ENCODE data around the gene VSIG1.

The VSIG1 gene

DNA sequence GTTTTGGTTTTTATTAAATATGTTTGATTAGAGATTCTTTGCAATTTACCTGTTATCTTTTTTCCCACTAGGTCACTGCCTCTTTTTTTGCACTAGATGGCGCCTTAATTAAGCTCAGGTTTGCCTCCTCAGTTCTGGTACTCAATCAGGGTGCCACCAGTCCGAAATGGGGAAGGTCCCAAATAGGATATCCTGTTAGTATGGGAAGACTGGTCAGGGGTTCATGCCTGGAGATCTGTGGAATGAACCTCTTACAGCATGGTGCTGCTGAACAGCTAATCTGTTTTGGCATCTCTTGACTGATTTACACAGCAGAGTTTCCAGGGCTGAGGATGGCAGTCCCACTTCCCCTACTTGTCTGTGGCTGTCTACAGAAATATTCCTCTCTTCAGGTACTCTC is 24.2 kb upstream of the VSIG1 start:
- DNase-seq (ENCODE audit: low read depth) = peak; percentile 26
- TF ChIP-seq CTCF (conservative IDR thresholded peaks at IDR 0.05; ENCODE audit: control insufficient read depth, insufficient read depth, low read depth, low read length) = peak; percentile 55
- no peak overlapping the region for H3K4me3 ChIP-seq (ENCODE audit: control insufficient read depth, low read depth, low read length)

DNA sequence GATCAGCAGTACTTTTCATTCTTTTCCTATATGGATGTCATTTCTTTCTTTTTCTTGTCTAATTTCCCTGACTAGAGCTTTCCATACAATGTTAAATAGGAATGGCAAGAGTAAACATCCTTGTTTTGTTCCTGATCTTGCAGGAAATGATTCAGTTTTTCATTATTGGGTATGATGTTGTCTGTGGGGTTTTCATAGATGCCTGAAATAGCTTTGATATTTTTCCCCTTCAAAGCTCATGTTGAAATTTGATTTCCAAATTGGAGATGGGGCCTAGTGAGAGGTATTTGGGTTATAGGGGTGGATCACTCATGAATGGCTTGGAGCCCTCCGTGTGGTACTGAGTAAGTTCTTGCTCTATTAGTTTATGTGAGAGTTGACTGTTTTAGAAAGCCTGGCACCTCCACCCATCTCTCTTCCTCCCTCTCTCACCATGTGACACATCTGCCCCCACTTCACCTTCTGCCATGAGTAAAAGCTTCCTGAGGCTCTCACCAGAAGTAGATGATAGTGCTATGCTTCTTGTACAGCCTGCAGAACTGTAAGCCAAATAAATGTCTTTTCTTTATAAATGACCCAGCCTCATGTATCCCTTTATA is 22.3 kb upstream of the VSIG1 start:
- no peak overlapping the region for H3K4me3 ChIP-seq (ENCODE audit: control insufficient read depth, low read depth, low read length)
- no peak for TF ChIP-seq CTCF (conservative IDR thresholded peaks at IDR 0.05; ENCODE audit: control insufficient read depth, insufficient read depth, low read depth, low read length)
- peak; percentile 8 for DNase-seq (ENCODE audit: low read depth)

DNA sequence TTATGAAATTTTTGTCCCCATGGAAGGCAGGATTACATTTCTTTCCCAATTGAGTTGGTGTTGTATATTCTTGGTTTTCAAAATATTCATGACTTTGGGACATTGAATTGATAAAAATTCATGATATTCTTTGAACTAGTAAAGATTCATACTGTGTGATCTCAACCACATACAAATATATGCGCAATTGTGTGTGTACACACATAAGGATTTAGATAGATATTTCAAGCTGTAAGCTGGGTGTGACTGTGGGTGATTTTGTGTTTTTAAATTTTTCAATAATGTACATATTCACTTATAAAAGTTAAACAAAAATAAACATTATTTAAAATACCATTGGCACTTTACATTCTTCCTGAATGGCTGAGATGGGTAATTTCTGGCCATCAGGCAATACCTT is 19.5 kb upstream of the VSIG1 start:
- DNase-seq (ENCODE audit: low read depth) = no peak
- no peak overlapping the region for H3K4me3 ChIP-seq (ENCODE audit: control insufficient read depth, low read depth, low read length)
- TF ChIP-seq CTCF (conservative IDR thresholded peaks at IDR 0.05; ENCODE audit: control insufficient read depth, insufficient read depth, low read depth, low read length) = no peak

- no peak for DNase-seq (ENCODE audit: low read depth)
- TF ChIP-seq CTCF (conservative IDR thresholded peaks at IDR 0.05; ENCODE audit: control insufficient read depth, insufficient read depth, low read depth, low read length) = no peak
- no peak overlapping the region for H3K4me3 ChIP-seq (ENCODE audit: control insufficient read depth, low read depth, low read length)
Measured at GRCh38 chrX:108025954-108026600, 18.8 kb upstream of the VSIG1 start.

DNA sequence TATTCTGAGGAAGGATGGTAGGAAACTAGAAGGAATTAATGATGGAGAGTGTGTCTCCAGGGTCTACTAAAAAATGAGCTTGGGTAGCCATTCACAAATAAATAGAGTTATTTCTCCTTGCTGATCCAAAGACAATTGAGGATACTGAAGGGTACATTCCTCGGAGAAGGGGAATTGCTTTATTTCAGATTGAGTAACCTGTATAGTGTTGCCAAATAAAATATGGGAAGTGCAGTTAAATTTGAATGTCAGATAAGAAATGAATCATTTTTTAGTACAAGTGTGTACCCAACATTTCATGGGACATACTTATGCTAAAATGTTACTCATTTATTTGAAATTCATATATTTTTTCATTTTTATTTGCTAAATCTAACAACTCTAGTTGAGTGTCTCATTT is 16.0 kb upstream of the VSIG1 start:
- H3K4me3 ChIP-seq (ENCODE audit: control insufficient read depth, low read depth, low read length) = no peak overlapping the region
- TF ChIP-seq CTCF (conservative IDR thresholded peaks at IDR 0.05; ENCODE audit: control insufficient read depth, insufficient read depth, low read depth, low read length) = no peak
- no peak for DNase-seq (ENCODE audit: low read depth)

- H3K4me3 ChIP-seq (ENCODE audit: control insufficient read depth, low read depth, low read length) = no peak overlapping the region
- TF ChIP-seq CTCF (conservative IDR thresholded peaks at IDR 0.05; ENCODE audit: control insufficient read depth, insufficient read depth, low read depth, low read length) = no peak
- DNase-seq (ENCODE audit: low read depth) = no peak
Measured at GRCh38 chrX:108029928-108030711, 14.7 kb upstream of the VSIG1 start.
